Choroid plexus epithelial cell (primary cell): ENCODE results near the gene CADM1.
A peak's percentile ranks its signal among the peaks of the same experiment; 100 is the strongest.

Experiments
- DNase-seq: peaks from one replicate; pipeline ENCODE4 v3.0.0-alpha.2; 2010; ENCODE audit warnings: low read depth
- H3K4me3 ChIP-seq: 2 replicates; pipeline ENCODE4 v1.5.1; 2011; ENCODE audit warnings: low read depth, mild to moderate bottlenecking, control low read depth, low read length, moderate library complexity
- CTCF ChIP-seq: conservative IDR thresholded peaks from 2 replicates; pipeline ENCODE4 v1.5.1; 2011; ENCODE audit warnings: low read depth, mild to moderate bottlenecking, control low read depth, inconsistent platforms, low read length, moderate library complexity

Gene CADM1

GRCh38 chr11:115497303-115497702 is 6.9 kb downstream of the CADM1 start:
- no peak overlapping the region for H3K4me3 ChIP-seq
- DNase-seq = no peak
- TF ChIP-seq CTCF = no peak

- H3K4me3 ChIP-seq = no peak overlapping the region
- no peak for TF ChIP-seq CTCF
- DNase-seq = no peak
These were observed 7.3 kb downstream of the CADM1 start for GRCh38 chr11:115496892-115497291.

- TF ChIP-seq CTCF = no peak
- no peak for DNase-seq
- no peak overlapping the region for H3K4me3 ChIP-seq
These were observed 10.3 kb downstream of the CADM1 start for GRCh38 chr11:115493905-115494304.

- H3K4me3 ChIP-seq = no peak overlapping the region
- no peak for DNase-seq
- TF ChIP-seq CTCF = no peak
These were observed 10.7 kb downstream of the CADM1 start for GRCh38 chr11:115493488-115493887.

GRCh38 chr11:115489466-115489865 is 14.7 kb downstream of the CADM1 start:
- no peak overlapping the region for H3K4me3 ChIP-seq
- no peak for DNase-seq
- TF ChIP-seq CTCF = no peak

GRCh38 chr11:115488945-115489344 is 15.3 kb downstream of the CADM1 start:
- no peak for TF ChIP-seq CTCF
- peak; percentile 10 for DNase-seq

GRCh38 chr11:115481528-115481927 is 22.7 kb downstream of the CADM1 start:
- no peak for DNase-seq
- H3K4me3 ChIP-seq = no peak overlapping the region
- TF ChIP-seq CTCF = no peak

More at GRCh38 chr11:115488945-115489344, 15.3 kb downstream of the CADM1 start:
- no peak overlapping the region for H3K4me3 ChIP-seq
